GM12874 (cell line): ENCODE results near the gene SF3A1.

Experiments
- CTCF ChIP-seq: IDR thresholded peaks from 2 replicates; pipeline ENCODE4 v1.5.1; 2011; ENCODE audit warnings: low read depth, mild to moderate bottlenecking, control low read depth, low read length, moderate library complexity; ENCODE audit not compliant: insufficient read depth

Gene SF3A1

GRCh38 chr22:30368420-30368819, 11.7 kb upstream of the SF3A1 start:
- TF ChIP-seq CTCF, result no peak

DNA sequence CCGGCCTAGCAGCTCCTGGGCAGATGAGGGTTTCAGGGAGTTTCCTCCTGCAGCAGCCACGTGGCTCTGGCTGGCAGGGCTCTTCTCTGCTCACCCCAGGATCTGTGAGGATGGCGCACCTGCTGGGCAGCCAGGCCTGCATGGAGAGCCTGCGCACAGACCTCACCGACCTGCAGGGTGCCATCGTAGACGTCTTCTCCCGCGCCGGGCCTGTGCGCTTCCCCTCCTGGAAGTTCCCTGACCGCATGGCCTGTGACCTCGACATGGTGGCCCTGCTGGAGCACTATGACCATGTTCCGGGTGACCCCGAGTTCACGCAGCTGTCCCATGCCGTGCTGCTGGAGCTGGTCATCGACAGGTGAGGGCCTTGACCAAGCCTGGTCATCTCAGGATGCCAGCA, 9.2 kb upstream of the SF3A1 start:
- TF ChIP-seq CTCF, result no peak

DNA sequence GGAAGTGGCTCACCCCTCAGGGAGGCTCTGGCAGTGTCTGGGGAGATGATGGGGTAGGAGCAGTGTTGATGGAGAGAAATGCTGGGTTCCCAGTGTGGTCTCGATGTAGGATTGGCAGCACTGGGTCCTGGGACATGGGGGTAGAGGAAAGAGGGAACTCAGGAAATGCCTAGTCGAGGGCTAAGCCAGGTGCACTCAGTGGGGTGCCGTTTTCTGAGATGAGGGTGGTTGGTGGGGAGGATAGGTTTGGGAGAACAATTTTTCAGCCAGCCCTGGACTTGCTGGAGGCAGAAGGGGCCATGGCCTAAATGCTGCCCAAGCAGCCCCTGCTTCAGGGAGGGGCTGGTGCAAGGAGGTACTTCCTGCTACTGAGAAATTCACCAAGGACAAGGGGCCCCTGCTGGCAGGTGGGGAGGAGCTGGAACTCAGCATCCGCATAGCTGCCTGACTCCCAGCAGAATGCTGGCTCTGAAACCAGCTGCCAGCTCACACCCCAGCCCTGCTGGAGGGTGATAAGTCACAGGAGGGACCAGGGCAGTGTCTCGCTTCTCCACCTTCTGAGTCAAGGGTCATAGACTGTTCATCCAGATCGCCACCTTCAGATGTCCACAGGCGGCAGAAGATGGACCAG, 6.1 kb upstream of the SF3A1 start:
- no peak for TF ChIP-seq CTCF

DNA sequence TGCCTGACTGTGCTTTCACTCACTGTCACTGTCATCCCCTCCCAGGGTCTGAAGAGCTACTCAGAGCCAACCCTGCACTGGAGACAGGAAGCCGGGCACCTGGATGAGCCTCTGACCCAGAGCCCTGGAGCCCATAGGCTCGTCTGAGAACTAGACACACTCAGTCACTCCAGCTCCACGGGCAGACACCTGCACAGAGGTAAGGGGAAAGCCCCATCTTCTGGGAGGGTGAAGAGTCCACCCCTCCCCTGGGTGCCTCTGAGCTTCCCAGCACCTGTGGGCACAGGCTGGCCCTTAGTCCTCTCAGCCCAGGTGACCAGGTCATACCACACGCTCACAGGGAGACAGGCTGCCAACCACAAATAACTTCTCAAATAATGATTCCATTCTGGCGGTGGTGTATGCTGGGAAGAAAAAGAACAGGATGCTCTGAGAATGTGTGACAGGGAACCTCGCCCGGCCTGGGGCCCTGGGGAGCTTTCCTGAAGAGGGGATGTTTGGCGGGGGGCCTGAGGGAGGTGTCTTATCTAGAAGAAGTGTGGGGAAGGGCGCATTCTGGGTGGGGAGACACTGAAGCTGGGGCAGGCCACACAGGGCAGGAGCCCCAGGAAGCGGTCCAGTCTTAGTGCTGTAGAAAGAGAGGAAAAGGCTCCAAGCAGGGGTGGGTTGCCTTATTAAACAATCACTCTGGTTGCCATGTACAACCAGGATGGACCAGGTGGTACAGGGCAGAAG, 5.4 kb upstream of the SF3A1 start:
- TF ChIP-seq CTCF, result no peak

GRCh38 chr22:30358541-30358940, 1.8 kb upstream of the SF3A1 start:
- no peak for TF ChIP-seq CTCF

DNA sequence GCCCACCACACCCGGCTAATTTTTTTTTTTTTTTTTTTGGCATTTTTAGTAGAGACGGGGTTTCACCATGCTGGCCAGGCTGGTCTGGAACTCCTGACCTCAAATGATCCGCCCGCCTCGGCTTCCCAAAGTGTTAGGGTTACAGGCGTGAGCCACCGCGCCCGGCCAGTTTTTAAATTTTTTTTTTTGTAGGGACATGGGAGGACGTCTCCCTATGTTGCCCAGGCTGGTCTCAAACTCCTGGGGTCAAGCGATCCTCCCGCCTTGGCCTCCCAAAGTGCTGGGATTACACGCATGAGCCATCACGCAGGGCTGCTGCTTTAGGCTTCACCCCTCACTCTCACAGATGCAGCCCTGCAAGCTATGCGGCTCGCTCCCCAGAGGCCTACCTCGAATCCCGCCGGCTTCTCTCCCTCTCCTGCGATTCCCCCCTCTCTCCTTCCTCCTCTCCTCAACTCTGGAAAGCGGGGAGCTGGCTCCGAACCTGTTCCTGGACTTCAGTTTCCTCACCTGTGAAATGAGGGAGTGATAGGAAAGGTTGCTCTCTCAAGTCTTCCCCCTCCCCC, 1.0 kb upstream of the SF3A1 start:
- no peak for TF ChIP-seq CTCF

- TF ChIP-seq CTCF, result no peak
Measured at GRCh38 chr22:30357236-30357570, 509 bp upstream of the SF3A1 start.
